Muscle of leg (tissue), 11 donors: ENCODE results near the gene BTLA. TPM values are rescaled to one million over a fixed set of nuclear protein-coding genes. Genes with fewer than 3 reads are reported as not detected.
"Not testable (repeated sequence)": the region's sequence is repeated elsewhere in the genome, so short reads cannot be mapped to it uniquely, and the experiment has no call there.

Experiments used
- DNase-seq: peaks from one replicate; pipeline ENCODE4 v3.0.0; 2013
- H3K27ac ChIP-seq: one replicate; pipeline ENCODE4 v1.5.1; 2013; ENCODE audit warnings: mild to moderate bottlenecking, low read length, control low read depth
- H3K27me3 ChIP-seq: one replicate; pipeline ENCODE4 v1.6.1; 2013; ENCODE audit warnings: low read length; ENCODE audit not compliant: control insufficient read depth, insufficient read depth
- H3K36me3 ChIP-seq: one replicate; pipeline ENCODE4 v1.6.1; 2013; ENCODE audit warnings: low read length; ENCODE audit not compliant: control insufficient read depth, insufficient read depth
- H3K4me1 ChIP-seq: one replicate; pipeline ENCODE4 v1.6.1; 2013; ENCODE audit warnings: low read length; ENCODE audit not compliant: control insufficient read depth, insufficient read depth
- H3K4me3 ChIP-seq: one replicate; pipeline ENCODE4 v1.5.1; 2013; ENCODE audit warnings: low read length, control low read depth
- H3K9me3 ChIP-seq: replicated peaks from 2 replicates; pipeline ENCODE4 v1.6.1; 2013; ENCODE audit warnings: low read depth, low read length; ENCODE audit not compliant: control insufficient read depth
- WGBS: methylation state at CpG from one replicate; pipeline ENCODE4 v1.1.5; 2013; ENCODE audit warnings: missing lambda C conversion rate; ENCODE audit not compliant: insufficient coverage; 5-methylcytosine and 5-hydroxymethylcytosine counted together
- polyA plus RNA-seq, 8 donors: library from polyadenylated mRNA; unstranded; fragments of 120-200 nt; gene quantifications; one replicate each; pipeline versions ENCODE4 v1.2.1 to v1.2.3, GENCODE V29; 2013; ENCODE audit warnings: inconsistent platforms in 1 of 8, low replicate concordance in 1 of 8; ENCODE audit not compliant: insufficient read length in 8 of 8, insufficient read depth in 1 of 8
- total RNA-seq: library from RNA; stranded (reverse); fragments of 120-200 nt; gene quantifications from one replicate; pipeline ENCODE4 v1.2.4, GENCODE V29; 2013

BTLA gene
- total and polyA plus RNA-seq, 9 donors: 0.05 to 0.24 (median 0.15) TPM; not detected in 2

DNA sequence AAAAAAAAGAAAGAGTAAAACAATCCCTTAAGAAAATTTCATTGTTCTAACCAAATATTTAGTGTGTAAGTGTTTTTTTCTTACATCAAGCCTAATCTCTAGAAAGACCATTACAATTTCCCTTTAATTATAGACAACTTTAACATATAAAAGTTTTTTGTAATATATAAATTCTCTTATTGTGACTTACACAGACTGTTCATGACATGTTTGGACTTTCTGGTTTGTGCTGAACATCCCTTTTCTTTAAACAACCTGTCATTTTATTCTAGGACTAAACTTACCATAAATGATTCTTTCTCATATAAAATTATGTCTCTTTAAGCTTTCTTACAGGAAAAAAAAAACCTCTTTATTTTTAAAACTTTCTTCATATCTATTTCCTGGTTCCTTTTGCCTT is 13.0 kb upstream of the BTLA start:
- Histone ChIP-seq H3K36me3 (no peaks in the 10 kb centered on the region), H3K27me3 (no peaks in the 10 kb centered on the region), H3K9me3 (no peaks in the 10 kb centered on the region), H3K4me1 (no peaks in the 10 kb centered on the region), H3K27ac (no peak overlapping the region), H3K4me3 (no peak overlapping the region)
- DNase-seq: no peak

DNA sequence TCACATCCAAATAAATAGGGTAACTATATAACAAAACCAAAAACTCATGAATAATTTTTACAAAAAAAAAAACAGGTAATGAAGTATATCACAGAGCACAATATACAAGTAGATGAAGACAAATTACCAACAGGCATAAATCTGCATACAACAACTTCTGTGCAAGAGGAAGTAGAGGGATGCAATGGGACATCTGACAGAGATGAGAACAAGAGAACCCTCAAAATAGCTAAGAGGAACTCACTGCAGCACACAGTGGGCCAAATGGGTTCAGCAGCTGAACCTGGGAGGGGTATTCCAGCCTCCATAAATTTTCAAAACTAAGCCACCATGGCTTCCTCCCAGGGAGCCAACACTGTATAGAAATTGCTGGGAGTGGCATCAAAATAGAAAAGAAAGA is 9.6 kb upstream of the BTLA start:
- no peak overlapping the region for H3K27ac ChIP-seq

DNA sequence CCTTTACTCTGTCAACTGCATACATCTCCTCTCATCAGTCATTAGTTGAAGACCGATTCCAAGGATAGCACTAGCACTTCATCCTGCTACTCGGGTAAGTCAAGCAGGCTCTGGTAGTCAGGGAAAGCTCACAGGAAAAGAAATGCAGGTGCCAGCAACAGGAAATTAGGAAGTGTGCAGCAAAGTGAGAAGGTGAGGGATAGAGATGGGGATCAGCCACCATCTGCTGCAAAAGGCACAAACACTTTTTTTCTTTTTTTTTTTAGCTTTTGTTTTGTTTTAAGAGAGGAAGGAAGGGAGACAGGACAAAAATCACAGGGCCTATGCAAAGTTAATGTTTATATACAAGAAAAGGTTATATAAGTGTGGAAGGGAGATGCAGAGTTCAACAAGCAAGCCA is 9.0 kb upstream of the BTLA start:
- DNase-seq: peak; percentile 13
- Histone ChIP-seq H3K9me3 (no peaks in the 10 kb centered on the region), H3K27me3 (no peaks in the 10 kb centered on the region), H3K4me1 (no peaks in the 10 kb centered on the region), H3K4me3 (no peak overlapping the region), H3K36me3 (no peaks in the 10 kb centered on the region), H3K27ac (no peak overlapping the region)
- no CpG with 5 or more reads among the region's 2 CpGs for WGBS

More for the DNA sequence above, 9.6 kb upstream of the BTLA start:
- Histone ChIP-seq H3K9me3 (no peaks in the 10 kb centered on the region), H3K36me3 (no peaks in the 10 kb centered on the region), H3K4me1 (no peaks in the 10 kb centered on the region), H3K27me3 (no peaks in the 10 kb centered on the region), H3K4me3 (no peak overlapping the region)
- DNase-seq: peak; percentile 15

DNA sequence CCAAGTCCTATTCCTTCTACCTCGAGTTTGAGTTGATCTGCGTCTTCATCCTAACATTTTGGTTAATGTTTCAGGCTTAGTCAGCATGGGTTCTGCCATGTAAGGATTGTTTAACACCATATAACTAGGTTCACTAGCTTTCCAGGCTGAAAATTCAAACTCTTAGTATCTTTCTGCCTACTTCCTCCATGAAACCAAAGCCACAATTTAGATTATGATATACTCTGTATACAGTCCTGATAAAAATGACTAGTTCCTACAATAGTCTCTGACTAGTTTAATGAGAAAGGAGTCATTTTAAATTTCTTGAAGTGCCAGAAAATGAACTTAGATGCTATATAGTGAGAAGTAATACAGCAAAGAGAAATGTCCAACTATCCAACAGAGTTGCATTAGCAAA is 6.6 kb upstream of the BTLA start:
- WGBS: no CpG with 5 or more reads among the region's 2 CpGs
- DNase-seq: no peak
- Histone ChIP-seq H3K27ac (no peak overlapping the region), H3K4me3 (no peak overlapping the region), H3K27me3 (no peaks in the 10 kb centered on the region), H3K9me3 (no peaks in the 10 kb centered on the region), H3K4me1 (no peaks in the 10 kb centered on the region), H3K36me3 (no peaks in the 10 kb centered on the region)

DNA sequence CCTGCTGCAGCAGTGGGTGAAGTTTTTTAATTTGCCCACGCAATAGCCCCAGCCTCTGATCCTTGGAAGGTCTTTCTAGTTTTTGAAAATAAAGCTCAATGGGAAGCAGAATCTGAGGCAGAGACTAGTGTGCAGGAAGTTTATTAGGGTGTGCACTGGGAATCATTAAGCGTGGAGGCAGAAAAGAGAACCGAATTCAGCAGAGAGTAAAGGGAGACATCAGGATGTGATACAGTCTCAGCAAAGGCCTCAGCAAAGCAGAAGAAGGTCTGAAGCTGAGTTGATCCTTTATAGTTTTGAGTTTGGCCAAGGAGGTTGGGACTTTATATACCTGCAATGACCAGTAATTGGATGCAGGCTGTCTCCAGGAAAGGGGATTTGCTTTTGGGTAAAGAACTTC is 4.9 kb upstream of the BTLA start:
- peak; percentile 13 for DNase-seq
- 74% methylated on average over 3 of the region's 3 CpGs for WGBS
- Histone ChIP-seq H3K4me1 (no peaks in the 10 kb centered on the region), H3K4me3 (no peak overlapping the region), H3K27ac (no peak overlapping the region), H3K9me3 (no peaks in the 10 kb centered on the region), H3K27me3 (no peaks in the 10 kb centered on the region), H3K36me3 (no peaks in the 10 kb centered on the region)

DNA sequence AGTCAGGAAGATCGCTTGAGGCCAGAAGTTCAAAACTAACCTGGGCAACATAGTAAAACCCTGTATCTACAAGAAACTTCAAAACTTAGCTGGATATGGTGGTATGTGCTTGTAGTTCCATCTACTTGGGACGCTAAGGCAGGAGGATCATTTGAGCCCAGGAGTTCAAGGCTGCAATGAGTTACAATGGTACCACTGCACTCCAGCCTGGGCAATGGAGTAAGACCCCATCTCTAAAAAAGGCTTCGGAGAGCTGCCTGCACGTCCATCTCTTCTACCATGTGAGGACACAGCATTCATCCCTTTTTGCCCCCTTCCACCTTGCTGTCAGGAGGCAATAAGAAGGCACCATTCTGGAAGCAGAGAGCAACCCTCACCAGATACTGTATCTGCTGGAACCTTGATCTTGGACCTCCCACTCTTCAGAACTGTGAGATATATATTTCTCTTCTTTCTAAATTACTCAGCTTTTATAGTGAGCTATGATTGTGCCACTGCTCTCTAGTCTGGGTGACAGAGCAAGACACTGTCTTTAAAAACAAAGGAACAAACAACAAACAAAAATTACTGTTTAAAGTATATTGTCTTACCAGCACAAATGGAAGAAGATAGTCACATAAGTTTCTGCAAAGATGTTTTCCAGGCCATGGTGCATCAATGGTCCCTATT is 4.2 kb upstream of the BTLA start:
- Histone ChIP-seq H3K4me1 (no peaks in the 10 kb centered on the region), H3K4me3 (no peak overlapping the region), H3K9me3 (no peaks in the 10 kb centered on the region), H3K27ac (no peak overlapping the region), H3K27me3 (no peaks in the 10 kb centered on the region), H3K36me3 (no peaks in the 10 kb centered on the region)
- WGBS: 86% methylated on average over 3 of the region's 4 CpGs
- DNase-seq: no peak

DNA sequence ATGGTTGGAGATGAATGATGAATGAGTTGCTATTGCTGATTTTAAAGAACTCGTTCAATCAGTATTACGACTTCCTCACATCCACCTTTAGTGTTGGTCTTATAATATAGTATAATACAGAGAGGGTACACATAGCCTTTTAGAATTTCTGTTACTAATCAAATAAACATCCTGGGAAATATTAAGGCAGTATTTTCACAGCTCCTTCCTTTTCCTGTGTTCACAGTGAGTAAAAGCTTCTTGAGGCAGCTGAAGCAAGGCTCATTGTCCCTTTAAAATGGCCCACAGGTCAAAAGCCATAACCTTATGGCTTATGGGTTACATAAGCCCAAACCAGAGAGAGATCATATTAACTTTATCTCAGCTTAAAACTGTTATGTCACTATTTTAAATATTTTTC is 1.3 kb upstream of the BTLA start:
- Histone ChIP-seq H3K4me1 (no peaks in the 10 kb centered on the region), H3K4me3 (no peak overlapping the region), H3K9me3 (no peaks in the 10 kb centered on the region), H3K27me3 (no peaks in the 10 kb centered on the region), H3K27ac (no peak overlapping the region), H3K36me3 (no peaks in the 10 kb centered on the region)
- DNase-seq: no peak
- no CpG with 5 or more reads among the region's 2 CpGs for WGBS

DNA sequence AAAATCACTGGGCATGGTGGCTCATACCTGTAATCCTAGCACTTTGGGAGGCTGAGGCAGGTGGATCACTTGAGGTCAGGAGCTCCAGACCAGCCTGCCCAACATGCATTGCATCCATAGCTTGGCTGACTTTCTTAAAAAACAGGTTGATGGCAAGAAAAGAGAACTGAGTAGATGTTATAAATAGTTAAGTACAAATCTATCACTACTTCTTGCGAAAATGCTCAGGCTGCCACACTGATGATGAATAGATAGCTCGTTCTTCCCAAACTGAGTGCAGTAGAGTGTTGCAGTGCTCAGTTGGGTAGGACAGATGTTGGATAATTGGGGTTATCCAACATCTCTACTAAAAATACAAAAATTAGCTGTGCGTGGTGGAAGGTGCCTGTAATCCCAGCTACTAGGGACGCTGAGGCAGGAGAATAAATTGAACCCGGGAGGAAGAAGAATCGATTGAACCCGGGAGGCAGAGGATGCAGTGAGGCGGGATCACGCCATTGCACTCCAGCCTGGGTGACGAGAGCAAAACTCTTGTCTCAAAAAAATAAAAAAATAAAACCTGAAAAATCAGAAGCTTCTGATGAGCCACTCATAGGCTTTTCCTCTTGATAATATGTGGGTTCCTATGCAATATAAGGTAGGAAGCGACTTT is 1.2 kb downstream of the BTLA start:
- Histone ChIP-seq H3K27me3 (no peaks in the 10 kb centered on the region), H3K36me3 (no peaks in the 10 kb centered on the region), H3K4me1 (no peaks in the 10 kb centered on the region), H3K27ac (no peak overlapping the region), H3K4me3 (no peak overlapping the region), H3K9me3 (no peaks in the 10 kb centered on the region)
- no peak for DNase-seq
- WGBS: 93% methylated on average over 4 of the region's 11 CpGs

DNA sequence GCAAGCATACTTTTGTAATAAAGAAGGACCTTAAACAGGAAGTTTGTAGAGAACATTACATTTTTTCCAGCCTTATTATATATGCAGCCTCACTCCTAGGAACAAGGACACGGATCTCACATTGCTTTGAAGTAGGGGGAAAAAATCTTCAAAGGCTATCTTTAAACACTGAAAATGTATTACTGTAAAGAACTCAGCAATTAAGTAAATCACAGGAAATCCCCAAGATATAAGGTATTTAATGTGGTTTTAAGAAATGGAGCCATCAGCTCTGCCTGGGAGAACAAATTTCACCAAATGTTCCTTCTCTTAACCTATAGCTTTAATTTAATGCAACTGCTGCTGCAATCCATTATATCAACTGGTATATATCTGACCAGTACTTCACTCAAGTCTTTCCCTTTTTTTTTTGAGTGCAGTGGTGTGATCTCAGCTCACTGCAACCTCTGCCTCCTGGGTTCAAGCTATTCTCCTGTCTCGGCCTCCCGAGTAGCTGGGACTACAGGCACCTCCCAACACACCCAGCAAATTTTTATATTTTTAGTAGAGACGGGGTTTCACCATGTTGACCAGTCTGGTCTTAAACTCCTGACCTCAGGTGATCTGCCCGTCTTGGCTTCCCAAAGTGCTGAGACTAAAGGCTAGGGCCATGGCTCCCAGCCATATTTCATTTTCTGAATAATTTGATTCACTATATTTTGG is 2.8 kb downstream of the BTLA start:
- Histone ChIP-seq H3K27ac (no peak overlapping the region), H3K4me3 (no peak overlapping the region), H3K36me3 (no peaks in the 10 kb centered on the region), H3K9me3 (no peaks in the 10 kb centered on the region), H3K4me1 (no peaks in the 10 kb centered on the region), H3K27me3 (no peaks in the 10 kb centered on the region)
- no peak for DNase-seq
- WGBS: no CpG with 5 or more reads among the region's 5 CpGs

DNA sequence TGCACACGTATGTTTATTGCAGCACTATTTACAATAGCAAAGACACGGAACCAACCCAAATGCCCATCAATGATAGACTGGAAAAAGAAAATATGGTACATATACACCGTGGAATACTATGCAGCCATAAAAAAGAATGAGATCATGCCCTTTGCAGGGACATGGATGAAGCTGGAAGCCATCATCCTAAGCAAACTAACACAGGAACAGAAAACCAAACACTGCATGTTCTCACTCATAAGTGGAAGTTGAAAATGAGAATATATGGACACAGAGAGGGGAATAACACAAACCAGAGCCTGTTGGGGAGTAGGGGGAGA is 4.9 kb downstream of the BTLA start:
- not testable (repeated sequence) for H3K36me3 ChIP-seq, H3K9me3 ChIP-seq

More for the DNA sequence above, 4.9 kb downstream of the BTLA start:
- not testable (repeated sequence) for H3K27ac ChIP-seq, DNase-seq, H3K27me3 ChIP-seq, H3K4me1 ChIP-seq, H3K4me3 ChIP-seq
- WGBS: no CpG with 5 or more reads among the region's 3 CpGs
